Esophagus muscularis mucosa (tissue), 4 donors: ENCODE data around the gene PTPRJ.

ENCODE experiments used
- CTCF ChIP-seq, 3 experiments: fragments of 200-600 bp in 2 of 3; fragments of 450-650 bp in 1 of 3; sonication (generic) in 2 of 3; IDR thresholded peaks; one replicate each; pipeline ENCODE4 v1.5.1; 2017 to 2019; ENCODE audit warnings: antibody characterized with exemption in 3 of 3, mild to moderate bottlenecking in 2 of 3, moderate library complexity in 1 of 3
- EP300 ChIP-seq: sonication (generic); formaldehyde crosslinking; IDR thresholded peaks from one replicate; pipeline ENCODE4 v1.6.1; 2017; ENCODE audit warnings: antibody characterized with exemption
- POLR2A ChIP-seq: fragments of 450-650 bp; IDR thresholded peaks from one replicate; pipeline ENCODE4 v1.6.1; 2017; ENCODE audit warnings: antibody characterized with exemption, moderate library complexity, mild to moderate bottlenecking, low read depth

GRCh38 chr11:47971501-47971900, 8.9 kb upstream of the PTPRJ start:
- TF ChIP-seq CTCF (IDR thresholded peaks at IDR 0.05), result no peak
- TF ChIP-seq EP300, result no peak
- TF ChIP-seq POLR2A, result no peak
